ENCODE data around the gene P3R3URF. TPM values are rescaled to one million over a fixed set of nuclear protein-coding genes. Genes with fewer than 3 reads are reported as not detected.
"Not testable (repeated sequence)": the region's sequence is repeated elsewhere in the genome, so short reads cannot be mapped to it uniquely, and the experiment has no call there.

Gene P3R3URF
- polyA plus RNA-seq: not detected

GRCh38 chr1:46176211-46176865, at the start of gene P3R3URF:
P3R3URF (minus strand) TSS chr1:46176488; CDS start chr1:46176471, 17 bp downstream.
- Histone ChIP-seq H3K27me3 (ENCODE audit: control insufficient read depth in 1 of 2, insufficient read depth in 2 of 2, low read length in 2 of 2) (no peaks in the 10 kb centered on the region), H3K4me1 (ENCODE audit: control insufficient read depth in 2 of 2, insufficient read depth in 2 of 2, low read length in 1 of 2) (peaks cover 6 to 34% of the 10 kb centered on the region in 2 donors), H3K36me3 (ENCODE audit: control insufficient read depth in 2 of 2, insufficient read depth in 2 of 2, low read length in 1 of 2) (no peaks in the 10 kb centered on the region), H3K27ac (ENCODE audit: low read depth in 2 of 2, low read length in 1 of 2) (peak within 1 kb of the TSS; percentile 56 to 77), H3K4me3 (ENCODE audit: low read depth in 1 of 2, low read length in 2 of 2) (no peak within 1 kb of the TSS), H3K9me3 (ENCODE audit: control insufficient read depth in 2 of 2, insufficient read depth in 1 of 2, low read depth in 1 of 2, low read length in 1 of 2) (no peaks in the 10 kb centered on the region)
- WGBS, 2 donors: 87 to 90% methylated on average over 13 of the region's 13 CpGs

- H3K4me3 ChIP-seq (ENCODE audit: low read depth in 1 of 2, low read length in 2 of 2): no peak overlapping the region
- 84 to 88% methylated on average over 4 of the region's 4 CpGs for WGBS, 2 donors
- H3K9me3 ChIP-seq (ENCODE audit: control insufficient read depth in 2 of 2, insufficient read depth in 1 of 2, low read depth in 1 of 2, low read length in 1 of 2): no peaks in the 10 kb centered on the region
- H3K27ac ChIP-seq (ENCODE audit: low read depth in 2 of 2, low read length in 1 of 2): no peak overlapping the region
- H3K27me3 ChIP-seq (ENCODE audit: control insufficient read depth in 1 of 2, insufficient read depth in 2 of 2, low read length in 2 of 2): no peaks in the 10 kb centered on the region
- no peaks in the 10 kb centered on the region for H3K4me1 ChIP-seq (ENCODE audit: control insufficient read depth in 2 of 2, insufficient read depth in 2 of 2, low read length in 1 of 2)
- H3K36me3 ChIP-seq (ENCODE audit: control insufficient read depth in 2 of 2, insufficient read depth in 2 of 2, low read length in 1 of 2): no peaks in the 10 kb centered on the region
Measured at GRCh38 chr1:46224966-46225365, 48.7 kb upstream of the P3R3URF start.

- Histone ChIP-seq H3K27me3 (ENCODE audit: control insufficient read depth in 1 of 2, insufficient read depth in 2 of 2, low read length in 2 of 2) (no peaks in the 10 kb centered on the region), H3K27ac (ENCODE audit: low read depth in 2 of 2, low read length in 1 of 2) (no peak overlapping the region), H3K9me3 (ENCODE audit: control insufficient read depth in 2 of 2, insufficient read depth in 1 of 2, low read depth in 1 of 2, low read length in 1 of 2) (no peaks in the 10 kb centered on the region), H3K36me3 (ENCODE audit: control insufficient read depth in 2 of 2, insufficient read depth in 2 of 2, low read length in 1 of 2) (no peaks in the 10 kb centered on the region), H3K4me3 (ENCODE audit: low read depth in 1 of 2, low read length in 2 of 2) (no peak overlapping the region), H3K4me1 (ENCODE audit: control insufficient read depth in 2 of 2, insufficient read depth in 2 of 2, low read length in 1 of 2) (peaks cover 3% of the 10 kb centered on the region in 2 donors)
- WGBS, 2 donors: 8 to 10% methylated on average over 6 of the region's 6 CpGs
Measured at GRCh38 chr1:46223472-46223943, 47.2 kb upstream of the P3R3URF start.

- not testable (repeated sequence) for H3K36me3 ChIP-seq (ENCODE audit: control insufficient read depth in 2 of 2, insufficient read depth in 2 of 2, low read length in 1 of 2); H3K4me3 ChIP-seq (ENCODE audit: low read depth in 1 of 2, low read length in 2 of 2); H3K27ac ChIP-seq (ENCODE audit: low read depth in 2 of 2, low read length in 1 of 2); H3K4me1 ChIP-seq (ENCODE audit: control insufficient read depth in 2 of 2, insufficient read depth in 2 of 2, low read length in 1 of 2); H3K9me3 ChIP-seq (ENCODE audit: control insufficient read depth in 2 of 2, insufficient read depth in 1 of 2, low read depth in 1 of 2, low read length in 1 of 2); H3K27me3 ChIP-seq (ENCODE audit: control insufficient read depth in 1 of 2, insufficient read depth in 2 of 2, low read length in 2 of 2)
- 69 to 71% methylated on average over 11 of the region's 11 CpGs for WGBS, 2 donors
Measured at GRCh38 chr1:46223055-46223454, 46.8 kb upstream of the P3R3URF start.

GRCh38 chr1:46221749-46222148, 45.5 kb upstream of the P3R3URF start:
- Histone ChIP-seq H3K27me3 (ENCODE audit: control insufficient read depth in 1 of 2, insufficient read depth in 2 of 2, low read length in 2 of 2) (no peaks in the 10 kb centered on the region), H3K27ac (ENCODE audit: low read depth in 2 of 2, low read length in 1 of 2) (no peak overlapping the region), H3K36me3 (ENCODE audit: control insufficient read depth in 2 of 2, insufficient read depth in 2 of 2, low read length in 1 of 2) (no peaks in the 10 kb centered on the region), H3K9me3 (ENCODE audit: control insufficient read depth in 2 of 2, insufficient read depth in 1 of 2, low read depth in 1 of 2, low read length in 1 of 2) (no peaks in the 10 kb centered on the region), H3K4me1 (ENCODE audit: control insufficient read depth in 2 of 2, insufficient read depth in 2 of 2, low read length in 1 of 2) (peaks cover 3% of the 10 kb centered on the region in 2 donors), H3K4me3 (ENCODE audit: low read depth in 1 of 2, low read length in 2 of 2) (no peak overlapping the region)
- 63 to 66% methylated on average over 4 of the region's 4 CpGs for WGBS, 2 donors

GRCh38 chr1:46220808-46221207, 44.5 kb upstream of the P3R3URF start:
- H3K4me1 ChIP-seq (ENCODE audit: control insufficient read depth in 2 of 2, insufficient read depth in 2 of 2, low read length in 1 of 2): peaks cover 3% of the 10 kb centered on the region in 2 donors
- no peaks in the 10 kb centered on the region for H3K9me3 ChIP-seq (ENCODE audit: control insufficient read depth in 2 of 2, insufficient read depth in 1 of 2, low read depth in 1 of 2, low read length in 1 of 2)
- WGBS, 2 donors: 82 to 83% methylated on average over 3 of the region's 3 CpGs
- no peak overlapping the region for H3K27ac ChIP-seq (ENCODE audit: low read depth in 2 of 2, low read length in 1 of 2)
- no peaks in the 10 kb centered on the region for H3K27me3 ChIP-seq (ENCODE audit: control insufficient read depth in 1 of 2, insufficient read depth in 2 of 2, low read length in 2 of 2)
- H3K4me3 ChIP-seq (ENCODE audit: low read depth in 1 of 2, low read length in 2 of 2): no peak overlapping the region
- H3K36me3 ChIP-seq (ENCODE audit: control insufficient read depth in 2 of 2, insufficient read depth in 2 of 2, low read length in 1 of 2): no peaks in the 10 kb centered on the region

GRCh38 chr1:46219551-46220520, 43.5 kb upstream of the P3R3URF start:
- no peaks in the 10 kb centered on the region for H3K36me3 ChIP-seq (ENCODE audit: control insufficient read depth in 2 of 2, insufficient read depth in 2 of 2, low read length in 1 of 2)
- no peak overlapping the region for H3K27ac ChIP-seq (ENCODE audit: low read depth in 2 of 2, low read length in 1 of 2)
- H3K9me3 ChIP-seq (ENCODE audit: control insufficient read depth in 2 of 2, insufficient read depth in 1 of 2, low read depth in 1 of 2, low read length in 1 of 2): no peaks in the 10 kb centered on the region
- peaks cover 3% of the 10 kb centered on the region in 2 donors for H3K4me1 ChIP-seq (ENCODE audit: control insufficient read depth in 2 of 2, insufficient read depth in 2 of 2, low read length in 1 of 2)
- 79% methylated on average over 18 of the region's 18 CpGs for WGBS, 2 donors
- no peaks in the 10 kb centered on the region for H3K27me3 ChIP-seq (ENCODE audit: control insufficient read depth in 1 of 2, insufficient read depth in 2 of 2, low read length in 2 of 2)
- H3K4me3 ChIP-seq (ENCODE audit: low read depth in 1 of 2, low read length in 2 of 2): no peak overlapping the region

- Histone ChIP-seq H3K36me3 (ENCODE audit: control insufficient read depth in 2 of 2, insufficient read depth in 2 of 2, low read length in 1 of 2) (no peaks in the 10 kb centered on the region), H3K4me3 (ENCODE audit: low read depth in 1 of 2, low read length in 2 of 2) (no peak overlapping the region), H3K4me1 (ENCODE audit: control insufficient read depth in 2 of 2, insufficient read depth in 2 of 2, low read length in 1 of 2) (peaks cover 3% of the 10 kb centered on the region in 2 donors), H3K27ac (ENCODE audit: low read depth in 2 of 2, low read length in 1 of 2) (peak overlapping the region; percentile 66 to 88), H3K9me3 (ENCODE audit: control insufficient read depth in 2 of 2, insufficient read depth in 1 of 2, low read depth in 1 of 2, low read length in 1 of 2) (no peaks in the 10 kb centered on the region), H3K27me3 (ENCODE audit: control insufficient read depth in 1 of 2, insufficient read depth in 2 of 2, low read length in 2 of 2) (no peaks in the 10 kb centered on the region)
- WGBS, 2 donors: 52 to 62% methylated on average over 8 of the region's 8 CpGs
Measured at GRCh38 chr1:46218443-46218842, 42.2 kb upstream of the P3R3URF start.

- peaks cover 3% of the 10 kb centered on the region in 2 donors for H3K4me1 ChIP-seq (ENCODE audit: control insufficient read depth in 2 of 2, insufficient read depth in 2 of 2, low read length in 1 of 2)
- no peaks in the 10 kb centered on the region for H3K27me3 ChIP-seq (ENCODE audit: control insufficient read depth in 1 of 2, insufficient read depth in 2 of 2, low read length in 2 of 2)
- no peaks in the 10 kb centered on the region for H3K9me3 ChIP-seq (ENCODE audit: control insufficient read depth in 2 of 2, insufficient read depth in 1 of 2, low read depth in 1 of 2, low read length in 1 of 2)
Measured at GRCh38 chr1:46215504-46215903, 39.2 kb upstream of the P3R3URF start.

More at GRCh38 chr1:46215504-46215903, 39.2 kb upstream of the P3R3URF start:
- Histone ChIP-seq H3K36me3 (ENCODE audit: control insufficient read depth in 2 of 2, insufficient read depth in 2 of 2, low read length in 1 of 2) (no peaks in the 10 kb centered on the region), H3K27ac (ENCODE audit: low read depth in 2 of 2, low read length in 1 of 2) (no peak overlapping the region), H3K4me3 (ENCODE audit: low read depth in 1 of 2, low read length in 2 of 2) (no peak overlapping the region)

All from esophagus (tissue), 2 donors.